CD4-positive, alpha-beta T cell treated with Interleukin-12 subunit alpha and Interleukin-12 subunit beta, for 1 hour (primary cell): Measurements from ENCODE around the gene NBEA.

Experiments used
- DNase-seq: peaks from one replicate; pipeline ENCODE4 v3.0.0-alpha.2; 2020

NBEA gene

GRCh38 chr13:35479706-35480105 lies 537.6 kb downstream of the NBEA start:
- no peak for DNase-seq

GRCh38 chr13:35480346-35480745 lies 538.3 kb downstream of the NBEA start:
- DNase-seq: no peak

- DNase-seq: no peak
Measured at GRCh38 chr13:35481777-35482176, 539.7 kb downstream of the NBEA start.

- DNase-seq: no peak
Measured at GRCh38 chr13:35482527-35482926, 540.5 kb downstream of the NBEA start.

- no peak for DNase-seq
Measured at GRCh38 chr13:35483761-35484160, 541.7 kb downstream of the NBEA start.

- DNase-seq: no peak
Measured at GRCh38 chr13:35484384-35484783, 542.3 kb downstream of the NBEA start.

- DNase-seq: no peak
Measured at GRCh38 chr13:35485424-35485823, 543.4 kb downstream of the NBEA start.

- DNase-seq: no peak
Measured at GRCh38 chr13:35489050-35489449, 547.0 kb downstream of the NBEA start.

GRCh38 chr13:35496006-35496405 lies 553.9 kb downstream of the NBEA start:
- no peak for DNase-seq

- no peak for DNase-seq
Measured at GRCh38 chr13:35496761-35497386, 554.8 kb downstream of the NBEA start.

GRCh38 chr13:35498231-35498630 lies 556.2 kb downstream of the NBEA start:
- DNase-seq: no peak

- no peak for DNase-seq
Measured at GRCh38 chr13:35499196-35499662, 557.2 kb downstream of the NBEA start.

- no peak for DNase-seq
Measured at GRCh38 chr13:35499676-35500075, 557.6 kb downstream of the NBEA start.

- DNase-seq: no peak
Measured at GRCh38 chr13:35500144-35500543, 558.1 kb downstream of the NBEA start.

- DNase-seq: no peak
Measured at GRCh38 chr13:35501661-35502235, 559.7 kb downstream of the NBEA start.

- no peak for DNase-seq
Measured at GRCh38 chr13:35502456-35502855, 560.4 kb downstream of the NBEA start.

GRCh38 chr13:35512271-35512920 lies 570.3 kb downstream of the NBEA start:
- DNase-seq: no peak

GRCh38 chr13:35514061-35514477 lies 572.0 kb downstream of the NBEA start:
- DNase-seq: no peak

- no peak for DNase-seq
Measured at GRCh38 chr13:35514801-35515502, 572.9 kb downstream of the NBEA start.

GRCh38 chr13:35518337-35518946 lies 576.4 kb downstream of the NBEA start:
- no peak for DNase-seq

- DNase-seq: no peak
Measured at GRCh38 chr13:35524171-35524570, 582.1 kb downstream of the NBEA start.

GRCh38 chr13:35526577-35526976 lies 584.5 kb downstream of the NBEA start:
- DNase-seq: no peak

GRCh38 chr13:35527451-35527850 lies 585.4 kb downstream of the NBEA start:
- no peak for DNase-seq
